ENCODE measurements around the gene PDE5A. TPM values are rescaled to one million over a fixed set of nuclear protein-coding genes. Genes with fewer than 3 reads are reported as not detected.

The PDE5A gene
- polyA plus RNA-seq, 3 donors: 0.80 to 0.82 TPM; not detected in 1

- TF ChIP-seq CTCF (IDR thresholded peaks at IDR 0.05): no peak
- no CpG with 5 or more reads among the region's 4 CpGs for WGBS (ENCODE audit: insufficient coverage)
- H3K9me3 Mint-ChIP-seq: no peaks in the 10 kb centered on the region
- Histone ChIP-seq H3K27ac (ENCODE audit: low read depth in 1 of 2, low read length in 2 of 2) (no peak overlapping the region), H3K36me3 (replicated peaks in 1 of 2; ENCODE audit: control insufficient read depth in 1 of 2, insufficient read depth in 2 of 2, low read length in 2 of 2) (peaks cover 28 to 34% of the 10 kb centered on the region in 2 donors), H3K9me3 (replicated peaks in 1 of 2; ENCODE audit: control insufficient read depth in 1 of 2, insufficient read depth in 1 of 2, low read length in 2 of 2) (no peaks in the 10 kb centered on the region), H3K79me2 (ENCODE audit: insufficient read depth, low read length) (no peaks in the 10 kb centered on the region), H3K27me3 (ENCODE audit: control insufficient read depth in 2 of 2, insufficient read depth in 2 of 2, low read length in 2 of 2) (no peaks in the 10 kb centered on the region), H2AFZ (ENCODE audit: insufficient read depth, low read depth, low read length, poor library complexity, severe bottlenecking) (no peak overlapping the region), H3K4me2 (replicated peaks; ENCODE audit: extremely low read depth, low read length, poor library complexity, severe bottlenecking) (no peak overlapping the region), H4K20me1 (ENCODE audit: insufficient read depth, low read length) (no peaks in the 10 kb centered on the region), H3K4me1 (ENCODE audit: control insufficient read depth in 1 of 2, insufficient read depth in 2 of 2, low read length in 2 of 2) (no peaks in the 10 kb centered on the region), H3K9ac (ENCODE audit: insufficient read depth, low read length, poor library complexity, severe bottlenecking) (no peak overlapping the region), H3K4me3 (replicated peaks in 1 of 3; ENCODE audit: low read depth in 2 of 3, low read length in 3 of 3) (no peak overlapping the region)
- H3K36me3 Mint-ChIP-seq: peaks cover 24 to 27% of the 10 kb centered on the region in 2 donors
- no peaks in the 10 kb centered on the region for H3K27me3 Mint-ChIP-seq (ENCODE audit: low read depth in 3 of 3)
- intact Hi-C loops (cut with micrococcal nuclease): no loop called here
- DNase-seq: no peak
- no peaks in the 10 kb centered on the region for H3K4me1 Mint-ChIP-seq
- H3K4me3 Mint-ChIP-seq: no peak overlapping the region
- H3K27ac Mint-ChIP-seq: no peak overlapping the region
These were observed 118.0 kb downstream of the PDE5A start for GRCh38 chr4:119510395-119511149.

GRCh38 chr4:119508281-119508680, 120.3 kb downstream of the PDE5A start:
- DNase-seq: no peak
- no CpG with 5 or more reads among the region's 1 CpG for WGBS (ENCODE audit: insufficient coverage)
- no peak overlapping the region for H3K4me3 ChIP-seq (replicated peaks in 1 of 3; ENCODE audit: low read depth in 2 of 3, low read length in 3 of 3)
- H3K4me1 ChIP-seq (ENCODE audit: control insufficient read depth in 1 of 2, insufficient read depth in 2 of 2, low read length in 2 of 2): no peaks in the 10 kb centered on the region
- no peak overlapping the region for H2AFZ ChIP-seq (ENCODE audit: insufficient read depth, low read depth, low read length, poor library complexity, severe bottlenecking)
- Mint-ChIP-seq H3K27ac (no peak overlapping the region), H3K4me1 (no peaks in the 10 kb centered on the region), H3K36me3 (peaks cover 20 to 24% of the 10 kb centered on the region in 2 donors), H3K4me3 (no peak overlapping the region), H3K9me3 (no peaks in the 10 kb centered on the region), H3K27me3 (ENCODE audit: low read depth in 3 of 3) (no peaks in the 10 kb centered on the region)
- no peaks in the 10 kb centered on the region for H3K9me3 ChIP-seq (replicated peaks in 1 of 2; ENCODE audit: control insufficient read depth in 1 of 2, insufficient read depth in 1 of 2, low read length in 2 of 2)
- H3K9ac ChIP-seq (ENCODE audit: insufficient read depth, low read length, poor library complexity, severe bottlenecking): no peak overlapping the region
- no peak overlapping the region for H3K27ac ChIP-seq (ENCODE audit: low read depth in 1 of 2, low read length in 2 of 2)
- no peaks in the 10 kb centered on the region for H4K20me1 ChIP-seq (ENCODE audit: insufficient read depth, low read length)
- H3K27me3 ChIP-seq (ENCODE audit: control insufficient read depth in 2 of 2, insufficient read depth in 2 of 2, low read length in 2 of 2): no peaks in the 10 kb centered on the region
- H3K79me2 ChIP-seq (ENCODE audit: insufficient read depth, low read length): no peaks in the 10 kb centered on the region
- intact Hi-C loops (cut with micrococcal nuclease): no loop called here
- no peak for TF ChIP-seq CTCF (IDR thresholded peaks at IDR 0.05)
- no peak overlapping the region for H3K4me2 ChIP-seq (replicated peaks; ENCODE audit: extremely low read depth, low read length, poor library complexity, severe bottlenecking)
- peaks cover 12% of the 10 kb centered on the region in 2 donors for H3K36me3 ChIP-seq (replicated peaks in 1 of 2; ENCODE audit: control insufficient read depth in 1 of 2, insufficient read depth in 2 of 2, low read length in 2 of 2)

Data from CD14-positive monocyte (primary cell).